Measurements from ENCODE around the gene POU4F1.

DNA sequence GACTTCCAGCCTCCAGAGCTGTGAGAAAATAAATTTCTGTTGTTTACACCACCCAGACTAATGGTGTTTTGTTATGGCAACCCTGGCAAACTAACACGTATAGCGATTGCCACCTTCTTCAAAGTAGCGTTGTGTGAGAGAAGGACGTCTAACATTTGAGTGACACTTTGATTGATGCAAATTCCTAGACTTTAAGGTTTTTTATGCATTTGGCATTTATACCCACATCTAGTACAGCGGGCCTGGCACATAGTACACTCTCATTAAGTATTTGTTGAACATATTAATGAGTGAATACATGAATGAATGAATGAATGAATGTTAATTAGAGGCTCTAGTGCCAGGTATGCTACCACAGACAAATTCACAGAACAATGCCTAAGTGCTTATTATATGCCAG, 36.7 kb downstream of the POU4F1 start:
- TF ChIP-seq CTCF (conservative IDR thresholded peaks at IDR 0.05 in 1 of 2, IDR thresholded peaks at IDR 0.05 in 1 of 2; ENCODE audit: extremely low read depth in 1 of 2, insufficient read depth in 1 of 2, low read depth in 1 of 2, low read length in 2 of 2) (no peak), EZH2 (IDR thresholded peaks at IDR 0.05; ENCODE audit: borderline replicate concordance, low read length) (no peak)

All from mammary epithelial cell (primary cell).